AG10803 (cell line): ENCODE data around the gene SHPK.

Experiments
- DNase-seq: peaks from one replicate; pipeline ENCODE4 v3.0.0; 2010; ENCODE audit warnings: low read depth
- H3K4me3 ChIP-seq: 2 replicates; pipeline ENCODE4 v1.5.1; 2011; ENCODE audit warnings: mild to moderate bottlenecking, low read length, control low read depth
- CTCF ChIP-seq: conservative IDR thresholded peaks from 2 replicates; pipeline ENCODE4 v1.5.1; 2011; ENCODE audit warnings: mild to moderate bottlenecking, low read length, control low read depth, inconsistent platforms

The SHPK gene

GRCh38 chr17:3678821-3679530 is 42.9 kb upstream of the SHPK start:
- H3K4me3 ChIP-seq, result no peak overlapping the region
- no peak for TF ChIP-seq CTCF
- DNase-seq, result no peak

- H3K4me3 ChIP-seq, result no peak overlapping the region
- no peak for TF ChIP-seq CTCF
- no peak for DNase-seq
Observed at GRCh38 chr17:3678095-3678820, 42.2 kb upstream of the SHPK start.

GRCh38 chr17:3675886-3676285 is 39.8 kb upstream of the SHPK start:
- DNase-seq, result no peak
- no peak overlapping the region for H3K4me3 ChIP-seq
- TF ChIP-seq CTCF, result no peak

GRCh38 chr17:3672571-3672970 is 36.5 kb upstream of the SHPK start:
- DNase-seq, result no peak
- TF ChIP-seq CTCF, result no peak
- H3K4me3 ChIP-seq, result no peak overlapping the region

- H3K4me3 ChIP-seq, result peak overlapping the region; percentile 89
- no peak for DNase-seq
- TF ChIP-seq CTCF, result no peak
Observed at GRCh38 chr17:3669548-3669947, 33.5 kb upstream of the SHPK start.

- no peak for TF ChIP-seq CTCF
- DNase-seq, result no peak
- peak overlapping the region; percentile 89 for H3K4me3 ChIP-seq
Observed at GRCh38 chr17:3669085-3669347, 33.0 kb upstream of the SHPK start.
